GM13977 (cell line): ENCODE results near the gene CROCC2.

Source experiments
- DNase-seq: peaks from one replicate; pipeline ENCODE4 v3.0.0; 2012; ENCODE audit warnings: low spot score
- in situ Hi-C: fragments of 300-500 bp; cut with MboI; formaldehyde crosslinking; loops from one replicate; pipeline ENCODE4 v1.12.0; 2022; ENCODE audit warnings: low sequenced_read_pairs, low pct_unique_long_range_greater_than_20kb, mixed read lengths, inconsistent platforms; ENCODE audit not compliant: unreplicated experiment
- TF ChIP-seq, protein P1 (sequence below): IDR thresholded peaks from 2 replicates; pipeline ENCODE4 v1.5.1; 2012; ENCODE audit warnings: mild to moderate bottlenecking, control low read depth; ENCODE audit not compliant: insufficient read depth; ENCODE audit errors: extremely low read depth, missing control alignments

CROCC2 gene

DNA sequence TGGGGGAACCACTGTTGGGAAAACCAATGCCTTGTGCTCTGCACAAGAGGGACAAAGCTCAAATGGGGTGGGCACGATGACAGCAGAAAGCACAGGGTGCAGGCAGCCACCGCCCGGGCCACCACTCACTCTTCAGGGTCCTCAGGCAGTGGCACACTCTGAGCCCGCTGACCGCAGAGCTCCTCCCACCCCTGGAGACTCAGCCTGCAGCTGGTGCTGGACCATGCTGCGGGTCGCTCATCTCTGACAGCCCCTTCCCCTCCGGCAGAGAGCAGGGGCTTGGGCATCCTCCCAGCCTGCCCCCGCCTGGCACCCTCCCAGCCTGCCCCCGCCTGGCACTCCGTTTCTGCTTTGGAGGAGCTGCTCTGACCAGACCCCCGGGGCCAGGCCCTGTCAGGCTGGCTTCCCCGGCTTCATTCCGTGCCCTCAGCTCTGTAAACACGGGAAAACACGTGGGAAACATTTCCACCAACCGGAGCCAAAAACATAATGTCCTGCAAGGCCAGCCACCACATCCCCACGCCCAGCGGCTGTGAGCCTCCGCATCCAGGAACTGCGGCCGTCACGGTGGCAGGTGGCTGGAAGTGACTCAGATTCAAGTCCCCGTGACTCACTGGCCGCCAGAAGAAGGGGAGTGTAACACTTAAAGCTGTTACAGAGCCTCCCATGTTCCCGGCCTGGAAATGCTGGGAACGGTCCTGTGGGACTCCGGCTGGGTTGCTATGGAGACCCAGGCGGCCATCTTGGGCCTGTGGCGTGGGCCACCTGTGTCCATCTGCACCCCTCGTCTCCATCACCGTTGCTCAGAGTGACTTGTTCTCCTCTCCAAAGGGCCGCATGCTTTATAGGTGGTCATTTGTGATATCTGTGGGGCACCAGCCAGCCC lies 85.5 kb downstream of the CROCC2 start:
- no peak for DNase-seq
- TF ChIP-seq, protein P1, sequence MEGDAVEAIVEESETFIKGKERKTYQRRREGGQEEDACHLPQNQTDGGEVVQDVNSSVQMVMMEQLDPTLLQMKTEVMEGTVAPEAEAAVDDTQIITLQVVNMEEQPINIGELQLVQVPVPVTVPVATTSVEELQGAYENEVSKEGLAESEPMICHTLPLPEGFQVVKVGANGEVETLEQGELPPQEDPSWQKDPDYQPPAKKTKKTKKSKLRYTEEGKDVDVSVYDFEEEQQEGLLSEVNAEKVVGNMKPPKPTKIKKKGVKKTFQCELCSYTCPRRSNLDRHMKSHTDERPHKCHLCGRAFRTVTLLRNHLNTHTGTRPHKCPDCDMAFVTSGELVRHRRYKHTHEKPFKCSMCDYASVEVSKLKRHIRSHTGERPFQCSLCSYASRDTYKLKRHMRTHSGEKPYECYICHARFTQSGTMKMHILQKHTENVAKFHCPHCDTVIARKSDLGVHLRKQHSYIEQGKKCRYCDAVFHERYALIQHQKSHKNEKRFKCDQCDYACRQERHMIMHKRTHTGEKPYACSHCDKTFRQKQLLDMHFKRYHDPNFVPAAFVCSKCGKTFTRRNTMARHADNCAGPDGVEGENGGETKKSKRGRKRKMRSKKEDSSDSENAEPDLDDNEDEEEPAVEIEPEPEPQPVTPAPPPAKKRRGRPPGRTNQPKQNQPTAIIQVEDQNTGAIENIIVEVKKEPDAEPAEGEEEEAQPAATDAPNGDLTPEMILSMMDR, result no peak
- in situ Hi-C loops, result no loop called here

DNA sequence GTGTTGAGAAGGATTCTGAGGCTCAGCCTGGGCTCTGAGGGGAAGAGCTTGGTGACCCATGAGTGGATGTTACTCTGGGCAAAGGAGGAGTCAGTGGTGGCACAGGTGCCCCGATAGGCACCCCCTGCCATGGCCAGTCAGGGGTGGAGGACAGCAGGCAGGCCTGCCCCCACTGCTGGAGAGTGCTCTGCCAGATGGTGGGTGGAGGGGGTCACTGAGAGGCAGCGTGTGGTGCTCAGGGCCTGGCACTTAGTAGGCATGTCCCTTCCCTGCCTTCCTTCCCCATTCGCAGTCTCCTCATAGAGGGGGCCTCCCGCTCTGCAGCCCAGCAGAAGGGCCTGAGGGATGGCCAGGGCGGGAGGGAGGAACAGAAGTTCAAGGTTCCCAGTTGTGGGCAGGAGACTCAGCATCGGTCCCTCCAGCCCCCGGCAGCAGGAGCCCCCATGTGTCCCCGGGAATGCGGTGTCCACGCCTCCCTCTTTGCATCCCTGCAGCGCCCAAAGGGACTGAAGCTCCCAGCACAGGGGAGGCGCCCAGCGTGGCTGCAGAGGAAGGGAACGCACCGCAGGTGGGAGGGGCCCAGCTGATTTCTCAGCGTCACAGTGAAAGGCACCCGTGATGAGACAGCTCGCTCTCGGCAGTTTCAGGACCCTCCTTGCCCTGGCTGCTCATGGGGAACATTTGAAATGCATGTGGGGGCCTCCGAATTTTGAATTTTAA lies 86.6 kb downstream of the CROCC2 start:
- DNase-seq, result no peak
- in situ Hi-C loops, result no loop called here
- TF ChIP-seq, protein P1, result no peak

DNA sequence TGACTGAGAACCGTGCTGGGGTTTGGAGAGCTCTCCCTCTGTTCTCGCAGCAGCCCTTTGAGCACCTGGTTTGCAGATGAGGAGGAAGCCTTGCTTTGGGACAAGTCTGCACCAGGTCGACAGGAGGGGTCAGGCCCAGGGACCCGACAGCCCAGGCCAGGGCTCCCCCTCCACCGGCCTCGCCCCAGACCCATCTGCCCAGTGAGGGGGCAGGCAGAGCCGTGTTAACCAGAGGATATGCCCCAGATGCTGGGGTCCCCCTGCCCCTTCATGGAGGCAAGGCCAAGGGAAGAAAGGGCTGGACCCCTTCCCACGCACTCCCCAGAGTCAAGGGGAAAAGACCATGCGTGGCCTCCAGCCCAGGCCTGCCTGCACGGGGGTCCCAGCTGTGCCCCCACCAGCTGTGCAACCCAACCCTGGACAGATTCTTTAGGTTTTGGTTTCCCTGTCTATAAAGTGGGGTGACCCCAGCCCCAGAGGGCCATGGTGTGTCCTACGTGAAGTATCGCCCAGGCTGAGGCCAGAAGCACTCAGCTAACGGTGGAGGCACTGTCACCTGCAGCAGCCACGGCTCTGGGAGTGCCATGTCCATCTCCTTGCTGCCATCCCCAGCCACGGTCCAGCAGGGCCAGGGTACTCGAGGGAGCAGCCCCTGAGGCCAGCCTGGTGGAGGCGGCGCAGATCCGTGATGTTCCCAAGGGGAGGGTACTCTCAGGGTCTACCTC lies 87.5 kb downstream of the CROCC2 start:
- in situ Hi-C loops, result no loop called here
- TF ChIP-seq, protein P1, result no peak
- DNase-seq, result no peak

DNA sequence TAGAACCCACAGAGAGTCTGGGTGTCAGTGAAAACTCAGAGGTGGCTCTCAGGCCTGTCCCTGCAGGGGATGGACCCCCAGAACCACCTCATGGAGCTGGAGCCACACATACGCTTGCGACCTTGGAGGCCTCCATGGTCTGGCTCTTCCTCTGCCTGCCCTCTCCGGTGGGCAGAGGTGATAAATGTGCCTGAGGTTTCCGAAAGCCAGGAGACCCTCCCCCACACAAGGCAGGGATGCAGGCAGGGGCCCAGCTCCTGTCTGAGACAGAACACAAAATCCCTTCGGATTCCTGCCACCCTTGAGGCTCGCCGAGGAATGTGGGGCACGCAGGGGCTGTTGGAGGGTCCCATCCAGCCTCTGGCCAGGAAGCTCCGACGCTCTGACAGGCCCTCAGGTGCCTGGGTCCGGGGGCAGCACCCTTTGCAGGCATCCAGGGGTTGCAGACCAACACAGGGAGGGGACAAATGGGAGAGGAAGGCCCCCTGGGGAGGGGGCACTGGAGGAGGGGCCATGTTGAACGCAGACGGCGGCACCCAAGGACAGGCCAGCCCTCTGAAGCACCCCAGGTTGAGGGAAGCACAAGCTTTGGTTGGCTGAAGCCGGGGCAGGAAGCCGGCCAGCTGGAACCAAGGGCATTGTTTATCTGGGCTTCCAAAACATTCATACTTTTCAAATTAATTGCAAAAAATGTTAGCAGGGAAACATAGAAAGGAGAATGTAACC lies 88.2 kb downstream of the CROCC2 start:
- DNase-seq, result no peak
- TF ChIP-seq, protein P1, result no peak
- in situ Hi-C loops, result no loop called here

DNA sequence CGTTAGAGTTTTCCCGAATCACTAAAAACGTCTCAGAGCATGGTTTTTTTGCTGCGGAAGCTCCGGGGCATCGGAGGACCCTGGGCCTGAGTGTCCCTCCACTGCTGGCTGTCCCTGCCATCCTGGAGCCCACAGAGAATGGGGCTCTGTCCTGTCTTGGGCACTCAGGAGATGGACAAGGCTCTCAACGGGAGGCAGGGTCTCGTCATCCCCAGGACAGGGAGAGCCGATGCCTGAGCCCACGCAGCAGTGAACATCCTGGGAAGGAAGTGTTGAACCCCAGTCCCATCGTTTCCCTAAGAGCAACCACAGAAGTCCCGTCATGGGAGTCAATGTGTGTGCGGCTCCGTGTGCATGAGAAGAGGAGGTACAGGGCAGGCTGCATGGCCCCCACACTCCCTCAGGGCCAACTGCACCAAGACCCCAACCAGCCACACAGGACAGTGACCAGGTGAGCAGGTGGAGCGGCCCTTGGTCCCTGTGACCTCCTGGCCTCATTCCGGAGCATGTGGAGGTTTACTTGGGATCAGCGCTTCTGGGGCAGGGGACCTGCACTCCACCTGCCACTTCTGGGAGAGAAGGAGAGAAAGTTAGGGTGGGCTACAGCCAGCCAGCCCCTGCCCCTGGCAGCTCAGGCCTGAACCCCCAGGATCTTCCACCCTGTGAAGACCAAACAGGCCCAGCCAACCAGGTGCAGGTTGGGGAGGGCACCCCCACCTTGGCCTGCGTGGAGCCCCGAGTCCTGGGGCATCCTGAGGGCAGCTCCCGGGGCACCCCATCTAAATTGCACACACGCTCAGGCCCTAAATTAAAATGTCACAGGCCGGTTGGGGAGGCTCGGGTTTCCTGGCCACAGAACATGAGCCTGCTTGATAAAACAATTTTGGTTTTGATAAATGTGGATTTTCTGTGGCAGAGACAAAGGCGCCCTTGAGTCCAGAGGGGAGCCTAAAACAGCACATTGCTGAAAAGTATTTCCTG lies 89.2 kb downstream of the CROCC2 start:
- in situ Hi-C loops, result no loop called here
- DNase-seq, result no peak
- TF ChIP-seq, protein P1, result no peak
